Measurements from ENCODE around the gene GSTCD. TPM values are rescaled to one million over a fixed set of nuclear protein-coding genes. Genes with fewer than 3 reads are reported as not detected.

GSTCD gene
- total and polyA plus RNA-seq, 2 experiments from 2014 or later = 2.9 to 6.7 TPM

DNA sequence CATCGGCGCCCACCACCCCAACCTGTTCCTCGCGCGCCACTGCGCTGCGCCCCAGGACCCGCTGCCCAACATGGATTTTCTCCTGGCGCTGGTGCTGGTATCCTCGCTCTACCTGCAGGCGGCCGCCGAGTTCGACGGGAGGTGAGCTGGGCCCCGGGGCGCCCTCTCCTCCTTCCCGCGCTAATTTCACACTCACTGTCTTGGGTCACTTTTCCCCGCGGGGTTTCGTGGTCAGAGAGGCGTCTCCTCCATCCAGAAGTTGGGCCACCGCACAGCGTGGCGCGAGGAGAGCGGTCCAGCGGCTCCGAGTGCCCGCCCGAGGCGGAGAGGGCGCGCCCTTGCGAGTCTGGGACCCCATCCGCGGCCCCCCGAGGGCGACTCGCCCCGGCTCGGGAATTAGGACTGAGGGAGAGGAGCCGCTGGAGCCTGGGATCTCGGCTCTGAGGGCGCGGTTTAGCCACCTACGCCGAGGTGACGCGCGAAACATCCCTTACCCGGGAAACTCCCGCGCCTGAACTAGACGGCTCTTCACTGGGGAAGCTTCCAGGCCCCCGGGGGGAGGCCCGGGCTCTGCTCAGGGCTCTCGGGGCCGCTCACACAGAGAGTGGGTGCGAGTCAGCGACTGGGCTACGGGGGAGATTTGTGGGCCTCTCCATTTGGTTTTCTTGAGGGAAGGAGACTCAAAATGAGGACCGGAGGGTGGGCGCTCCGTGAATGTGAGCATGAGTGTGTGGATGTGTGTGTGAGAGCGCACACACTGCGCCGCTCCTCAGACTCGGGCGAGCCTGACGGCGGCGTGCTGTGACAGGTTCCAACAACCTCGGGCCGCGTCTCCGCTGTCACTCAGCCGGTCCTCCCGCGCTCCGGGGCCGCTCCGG lies 187.2 kb downstream of the GSTCD start:
- Histone ChIP-seq H3K9me3 (ENCODE audit: low read depth) (no peaks in the 10 kb centered on the region), H3K27me3 (replicated peaks; ENCODE audit: insufficient read depth) (peaks cover 87% of the 10 kb centered on the region), H3K9ac (no peak overlapping the region), H4K20me1 (ENCODE audit: insufficient read depth) (no peaks in the 10 kb centered on the region), H3K27ac (no peak overlapping the region), H3K36me3 (ENCODE audit: low read depth) (no peaks in the 10 kb centered on the region), H3F3A (ENCODE audit: insufficient read depth) (no peaks in the 10 kb centered on the region), H3K4me2 (ENCODE audit: unreplicated experiment) (peak overlapping the region; percentile 27), H3K9me2 (ENCODE audit: insufficient read depth) (no peaks in the 10 kb centered on the region), H2AFZ (peak overlapping the region; percentile 19; the same call in 1 of the 2 replicates), H3K79me2 (ENCODE audit: insufficient read depth) (no peaks in the 10 kb centered on the region), H3K4me1 (ENCODE audit: insufficient read depth) (no peaks in the 10 kb centered on the region), H3K4me3 (peak overlapping the region; percentile 42)
- peak; percentile 19 for DNase-seq
- in situ Hi-C loops (cut with MboI) = no loop called here
- TF ChIP-seq EZH2 (IDR thresholded peaks at IDR 0.05; ENCODE audit: insufficient read depth, poor library complexity, severe bottlenecking) (no peak), EZH2phosphoT487 (IDR thresholded peaks at IDR 0.05; ENCODE audit: insufficient read depth, low read depth) (no peak)
- 5 to 6% methylated on average over 71 to 73 of the region's 84 CpGs for WGBS, 2 experiments (ENCODE audit: low coverage in 1 of 2, low lambda C conversion rate in 2 of 2, missing lambda C conversion rate in 2 of 2)

DNA sequence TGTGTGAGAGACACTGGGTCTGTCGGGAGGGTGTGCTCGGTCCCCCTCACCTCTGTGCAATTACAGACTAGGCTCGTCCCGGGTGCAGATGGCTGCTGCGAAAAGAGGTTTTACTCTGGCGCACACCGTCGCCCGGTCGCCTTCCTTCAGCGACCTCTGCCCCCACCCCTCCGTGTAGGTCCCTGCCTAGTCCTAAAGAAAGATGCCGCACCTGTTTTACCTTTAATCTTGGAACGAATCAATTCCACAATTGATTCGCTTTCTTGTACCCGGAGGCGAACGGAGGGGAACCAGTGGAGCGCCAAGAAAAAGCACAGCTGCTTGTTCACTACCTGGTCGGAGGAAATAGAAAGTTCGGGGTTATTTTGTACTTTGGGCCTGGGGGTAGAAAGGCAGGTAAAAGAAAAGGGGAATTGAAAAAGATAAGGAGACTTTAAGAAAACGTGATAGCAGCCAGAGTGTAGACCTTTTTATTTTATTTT lies 187.9 kb downstream of the GSTCD start:
- Histone ChIP-seq H2AFZ (peak overlapping the region; percentile 19; the same call in 1 of the 2 replicates), H3K4me3 (peak overlapping the region; percentile 42), H3K36me3 (ENCODE audit: low read depth) (no peaks in the 10 kb centered on the region), H3F3A (ENCODE audit: insufficient read depth) (no peaks in the 10 kb centered on the region), H3K9me2 (ENCODE audit: insufficient read depth) (no peaks in the 10 kb centered on the region), H3K9me3 (ENCODE audit: low read depth) (no peaks in the 10 kb centered on the region), H3K9ac (no peak overlapping the region), H3K4me1 (ENCODE audit: insufficient read depth) (no peaks in the 10 kb centered on the region), H3K4me2 (ENCODE audit: unreplicated experiment) (peak overlapping the region; percentile 27), H3K27me3 (replicated peaks; ENCODE audit: insufficient read depth) (peaks cover 87% of the 10 kb centered on the region), H3K79me2 (ENCODE audit: insufficient read depth) (no peaks in the 10 kb centered on the region), H3K27ac (no peak overlapping the region), H4K20me1 (ENCODE audit: insufficient read depth) (no peaks in the 10 kb centered on the region)
- 4% methylated on average over 19 to 22 of the region's 22 CpGs for WGBS, 2 experiments (ENCODE audit: low coverage in 1 of 2, low lambda C conversion rate in 2 of 2, missing lambda C conversion rate in 2 of 2)
- in situ Hi-C loops (cut with MboI) = no loop called here
- DNase-seq = no peak
- no peak for TF ChIP-seq EZH2phosphoT487 (IDR thresholded peaks at IDR 0.05; ENCODE audit: insufficient read depth, low read depth)
- TF ChIP-seq EZH2 (IDR thresholded peaks at IDR 0.05; ENCODE audit: insufficient read depth, poor library complexity, severe bottlenecking) = no peak

Other genes starting within 250 kb of the GSTCD start
- gene PPA2, start 234.7 kb upstream of the GSTCD start, total RNA-seq (2014; rRNA removed; shearing (Covaris generic)) = 37.5 and 64.9 TPM in 2 replicates
- 114 and 116 TPM in 2 replicates for gene PPA2, start 234.7 kb upstream of the GSTCD start, polyA plus RNA-seq (2016; fragmentation: Nextera tagmentation; extraction: Ambion mirVana)
- not detected in 2 replicates for gene ARHGEF38, start 156.2 kb upstream of the GSTCD start, total RNA-seq (2014; rRNA removed; shearing (Covaris generic))
- not detected in 2 replicates for gene ARHGEF38, start 156.2 kb upstream of the GSTCD start, polyA plus RNA-seq (2016; fragmentation: Nextera tagmentation; extraction: Ambion mirVana)
- gene INTS12, start 95 bp upstream of the GSTCD start, total RNA-seq (2014; rRNA removed; shearing (Covaris generic)) = 13.7 and 16.5 TPM in 2 replicates
- 24.6 and 25.7 TPM in 2 replicates for gene INTS12, start 95 bp upstream of the GSTCD start, polyA plus RNA-seq (2016; fragmentation: Nextera tagmentation; extraction: Ambion mirVana)
- not detected in 2 replicates for gene NPNT, start 186.7 kb downstream of the GSTCD start, total RNA-seq (2014; rRNA removed; shearing (Covaris generic))
- 0.05 TPM in 1 of 2 replicates, not detected in the other for gene NPNT, start 186.7 kb downstream of the GSTCD start, polyA plus RNA-seq (2016; fragmentation: Nextera tagmentation; extraction: Ambion mirVana)